WTC11 (cell line): ENCODE measurements around the gene TMEM178A. TPM values are rescaled to one million over a fixed set of nuclear protein-coding genes. Genes with fewer than 3 reads are reported as not detected.

Experiments used
- CDX4 ChIP-seq: fragments of 250-450 bp; sonication (Bioruptor Pico); IDR thresholded peaks from 2 replicates; pipeline ENCODE4 v1.9.0; 2021; ENCODE audit warnings: moderate library complexity, mild to moderate bottlenecking, inconsistent platforms, borderline replicate concordance
- CTCF ChIP-seq: fragments of 200-600 bp; IDR thresholded peaks from 2 replicates; pipeline ENCODE4 v1.8.0; 2022; ENCODE audit warnings: antibody characterized with exemption
- ERG ChIP-seq: fragments of 250-450 bp; sonication (Bioruptor Pico); IDR thresholded peaks from 2 replicates; pipeline ENCODE4 v1.8.0; 2021; ENCODE audit warnings: mild to moderate bottlenecking
- ESRRA ChIP-seq: sonication (generic); formaldehyde crosslinking; IDR thresholded peaks from 2 replicates; pipeline ENCODE4 v1.8.1; 2022; ENCODE audit warnings: mild to moderate bottlenecking, missing genetic modification reagents, borderline replicate concordance
- HMGA2 ChIP-seq: fragments of 250-450 bp; sonication (Bioruptor Pico); IDR thresholded peaks from 2 replicates; pipeline ENCODE4 v1.4.0; 2021; ENCODE audit warnings: mild to moderate bottlenecking, moderate library complexity
- JAZF1 ChIP-seq: fragments of 250-450 bp; sonication (Bioruptor Pico); IDR thresholded peaks from 2 replicates; pipeline ENCODE4 v1.9.0; 2021; ENCODE audit warnings: moderate library complexity, mild to moderate bottlenecking, inconsistent platforms
- MLX ChIP-seq: sonication (generic); formaldehyde crosslinking; IDR thresholded peaks from 2 replicates; pipeline ENCODE4 v1.8.1; 2023; ENCODE audit warnings: mild to moderate bottlenecking, missing genetic modification reagents, moderate library complexity
- NR3C1 ChIP-seq: sonication (generic); formaldehyde crosslinking; conservative IDR thresholded peaks from 2 replicates; pipeline ENCODE4 v1.8.1; 2023; ENCODE audit warnings: low read depth, mild to moderate bottlenecking, missing genetic modification reagents
- RELA ChIP-seq: sonication (generic); formaldehyde crosslinking; IDR thresholded peaks from 2 replicates; pipeline ENCODE4 v1.8.1; 2022; ENCODE audit warnings: missing genetic modification reagents, mild to moderate bottlenecking, borderline replicate concordance
- TCF7 ChIP-seq: sonication (generic); formaldehyde crosslinking; IDR thresholded peaks from 2 replicates; pipeline ENCODE4 v1.8.0; 2022; ENCODE audit warnings: mild to moderate bottlenecking, low read depth, missing genetic modification reagents, moderate library complexity
- TEAD4 ChIP-seq: sonication (generic); formaldehyde crosslinking; IDR thresholded peaks from 2 replicates; pipeline ENCODE4 v1.8.0; 2022; ENCODE audit warnings: mild to moderate bottlenecking, missing genetic modification reagents
- ZNF138 ChIP-seq: sonication (generic); formaldehyde crosslinking; conservative IDR thresholded peaks from 2 replicates; pipeline ENCODE4 v1.8.1; 2022; ENCODE audit warnings: mild to moderate bottlenecking, moderate library complexity, missing genetic modification reagents
- ZNF396 ChIP-seq: fragments of 250-450 bp; sonication (Bioruptor Pico); IDR thresholded peaks from 2 replicates; pipeline ENCODE4 v1.8.0; 2021; ENCODE audit warnings: mild to moderate bottlenecking, moderate library complexity, borderline replicate concordance
- ZNF425 ChIP-seq: fragments of 250-450 bp; sonication (Bioruptor Pico); conservative IDR thresholded peaks from 2 replicates; pipeline ENCODE4 v1.9.0; 2021; ENCODE audit warnings: mild to moderate bottlenecking
- total RNA-seq: library from RNA; stranded (reverse); gene quantifications from 3 replicates; pipeline ENCODE4 v1.2.3, GENCODE V29; 2021

The TMEM178A gene
- total RNA-seq, 1 experiment from 2014 or later, result 14.5 TPM

- TF ChIP-seq ZNF425 (no peak), NR3C1 (CRISPR knock-in tag) (no peak), JAZF1 (no peak), CDX4 (CRISPR knock-in tag) (no peak), HMGA2 (CRISPR knock-in tag) (no peak), ESRRA (CRISPR knock-in tag) (no peak), ZNF138 (no peak), TCF7 (CRISPR knock-in tag) (no peak), ERG (CRISPR knock-in tag) (no peak), TEAD4 (CRISPR knock-in tag) (no peak), RELA (CRISPR knock-in tag) (no peak), ZNF396 (CRISPR knock-in tag) (no peak), MLX (CRISPR knock-in tag) (no peak), CTCF (no peak)
These were observed 96.7 kb downstream of the TMEM178A start (continued) for GRCh38 chr2:39762448-39762847.

Other genes with a start within 250 kb of the TMEM178A start
- 51.6 to 73.2 TPM (median 65.2 TPM) in 3 replicates for gene MAP4K3, start 228.6 kb upstream of the TMEM178A start, total RNA-seq
- gene THUMPD2, start 113.3 kb downstream of the TMEM178A start, total RNA-seq, result 13.6 to 19.6 TPM (median 14.7 TPM) in 3 replicates